ENCODE data around the gene EHHADH.

- TF ChIP-seq EZH2 (IDR thresholded peaks at IDR 0.05; ENCODE audit: insufficient read depth, poor library complexity, severe bottlenecking): no peak
- TF ChIP-seq EZH2phosphoT487 (IDR thresholded peaks at IDR 0.05; ENCODE audit: insufficient read depth, low read depth): no peak
Measured at GRCh38 chr3:185280572-185281365, 26.9 kb upstream of the EHHADH start.

All from GM23248 (cell line).